Stimulated activated CD8-positive, alpha-beta memory T cell treated with anti-CD3 and anti-CD28 coated beads, Interleukin-12 subunit alpha, Interleukin-12 subunit beta, amount 100 ng/mL, for 24 hours (primary cell): Measurements from ENCODE around the gene GPATCH4.
"Not testable (repeated sequence)": the region's sequence is repeated elsewhere in the genome, so short reads cannot be mapped to it uniquely, and the experiment has no call there.

ENCODE experiments used
- DNase-seq: peaks from one replicate; pipeline ENCODE4 v3.0.0-alpha.2; 2020; ENCODE audit errors: extremely low read depth

The GPATCH4 gene

DNA sequence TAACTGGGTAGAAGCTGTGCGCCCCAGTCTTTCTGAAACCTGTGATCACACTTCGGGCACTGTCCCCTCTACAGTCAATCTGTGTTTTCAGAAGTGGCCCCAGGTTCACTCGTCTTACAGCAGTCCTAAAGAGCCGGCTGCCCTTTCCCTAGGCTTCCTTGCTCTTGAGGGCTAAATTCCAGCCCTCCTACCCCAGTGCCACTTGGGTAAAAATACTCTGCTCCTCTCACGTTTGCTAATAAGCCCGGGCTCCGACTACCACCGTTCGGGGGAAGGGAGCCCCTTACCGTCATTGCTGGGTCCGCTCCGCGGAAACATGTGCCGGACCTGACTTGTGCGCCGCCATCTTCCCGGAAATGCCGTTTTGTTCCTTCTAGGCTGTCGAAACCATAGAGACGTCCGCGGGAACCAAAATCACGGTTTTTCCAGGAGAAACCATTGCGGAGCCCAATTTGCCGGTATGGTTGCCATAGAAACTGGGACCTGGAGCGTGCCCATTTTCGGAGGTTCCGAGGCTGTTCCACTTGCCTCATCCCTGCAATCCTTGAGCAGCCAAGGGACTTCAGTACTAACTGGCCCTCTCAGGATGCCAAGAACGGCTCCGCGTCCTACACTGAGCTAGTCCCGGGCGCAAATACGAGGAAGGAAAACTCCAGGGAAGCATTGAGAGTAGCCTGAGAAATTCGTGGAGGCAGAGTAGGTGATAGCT, at the start of gene GPATCH4:
TSS of gene GPATCH4 (minus strand) at position 358 of the 709 bp plus-strand sequence.
- DNase-seq = peak; percentile 54

DNA sequence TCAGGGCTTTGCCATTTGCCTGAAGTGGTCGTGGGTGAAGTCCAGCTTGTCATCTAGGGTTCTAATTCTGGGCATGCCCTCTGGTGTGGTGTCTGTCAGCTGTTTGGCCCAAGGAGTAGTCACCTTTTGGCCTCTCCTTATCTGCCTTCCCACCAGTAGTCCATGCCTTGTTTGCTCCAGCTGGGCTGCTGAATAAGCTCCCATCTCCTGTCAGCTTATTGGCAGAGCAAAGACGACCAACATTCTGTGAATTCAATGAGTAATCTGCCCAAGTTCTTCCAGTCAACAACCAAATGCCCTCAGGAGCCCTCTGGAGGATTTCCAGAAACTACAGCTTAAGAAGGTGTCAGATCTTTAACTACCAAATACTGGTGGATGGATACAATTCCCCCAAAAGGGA, 47.7 kb upstream of the GPATCH4 start:
- no peak for DNase-seq

DNA sequence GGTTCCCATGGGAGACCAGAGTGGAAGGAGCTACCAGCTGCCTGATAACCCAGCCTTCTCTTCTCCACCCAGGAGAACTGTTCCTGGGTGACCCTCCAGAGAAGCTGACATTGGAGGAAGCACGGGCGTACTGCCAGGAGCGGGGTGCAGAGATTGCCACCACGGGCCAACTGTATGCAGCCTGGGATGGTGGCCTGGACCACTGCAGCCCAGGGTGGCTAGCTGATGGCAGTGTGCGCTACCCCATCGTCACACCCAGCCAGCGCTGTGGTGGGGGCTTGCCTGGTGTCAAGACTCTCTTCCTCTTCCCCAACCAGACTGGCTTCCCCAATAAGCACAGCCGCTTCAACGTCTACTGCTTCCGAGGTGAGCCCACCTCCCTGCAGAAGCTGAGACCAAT, 47.2 kb upstream of the GPATCH4 start:
- DNase-seq = no peak

DNA sequence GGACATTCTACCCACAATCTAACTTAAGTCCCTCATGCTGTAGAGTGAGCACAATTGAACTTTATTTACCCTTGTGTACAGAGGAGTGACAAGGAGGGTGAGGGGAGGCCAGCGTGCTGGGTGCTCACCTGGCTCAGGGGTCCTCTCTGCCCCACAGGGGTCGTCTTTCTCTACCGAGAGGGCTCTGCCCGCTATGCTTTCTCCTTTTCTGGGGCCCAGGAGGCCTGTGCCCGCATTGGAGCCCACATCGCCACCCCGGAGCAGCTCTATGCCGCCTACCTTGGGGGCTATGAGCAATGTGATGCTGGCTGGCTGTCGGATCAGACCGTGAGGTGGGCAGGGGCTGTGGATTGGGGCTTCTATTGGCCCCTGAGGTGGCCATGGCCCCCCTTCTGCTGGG, 46.1 kb upstream of the GPATCH4 start:
- DNase-seq = no peak

DNA sequence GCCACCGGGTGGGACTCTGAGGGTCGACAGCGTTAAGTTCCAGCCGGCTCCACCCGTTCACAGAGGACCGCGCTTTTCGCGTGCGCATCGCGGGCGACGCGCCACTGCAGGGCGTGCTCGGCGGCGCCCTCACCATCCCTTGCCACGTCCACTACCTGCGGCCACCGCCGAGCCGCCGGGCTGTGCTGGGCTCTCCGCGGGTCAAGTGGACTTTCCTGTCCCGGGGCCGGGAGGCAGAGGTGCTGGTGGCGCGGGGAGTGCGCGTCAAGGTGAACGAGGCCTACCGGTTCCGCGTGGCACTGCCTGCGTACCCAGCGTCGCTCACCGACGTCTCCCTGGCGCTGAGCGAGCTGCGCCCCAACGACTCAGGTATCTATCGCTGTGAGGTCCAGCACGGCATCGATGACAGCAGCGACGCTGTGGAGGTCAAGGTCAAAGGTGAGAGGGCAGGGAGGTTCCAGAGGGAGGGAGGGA, 45.5 kb upstream of the GPATCH4 start:
- DNase-seq = no peak

DNA sequence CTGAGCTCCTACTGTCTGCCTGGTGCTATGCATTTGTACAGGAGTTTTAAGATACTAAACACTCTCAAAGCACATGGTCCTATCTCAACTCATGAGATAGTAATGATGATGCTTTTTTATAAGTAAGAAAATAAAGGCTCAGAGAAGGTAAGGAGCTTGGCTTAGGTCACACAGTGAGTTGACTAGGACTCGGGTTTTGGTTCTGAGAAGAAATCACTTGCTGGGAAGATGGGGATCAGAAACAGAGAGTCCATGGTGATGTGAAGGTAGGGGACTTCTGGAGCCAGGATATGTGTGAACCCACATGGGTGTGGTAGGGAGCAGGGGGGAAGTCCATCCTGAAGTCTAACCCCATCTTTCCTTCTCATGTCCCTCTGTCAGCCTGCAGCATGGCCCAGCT, 44.4 kb upstream of the GPATCH4 start:
- DNase-seq = no peak

DNA sequence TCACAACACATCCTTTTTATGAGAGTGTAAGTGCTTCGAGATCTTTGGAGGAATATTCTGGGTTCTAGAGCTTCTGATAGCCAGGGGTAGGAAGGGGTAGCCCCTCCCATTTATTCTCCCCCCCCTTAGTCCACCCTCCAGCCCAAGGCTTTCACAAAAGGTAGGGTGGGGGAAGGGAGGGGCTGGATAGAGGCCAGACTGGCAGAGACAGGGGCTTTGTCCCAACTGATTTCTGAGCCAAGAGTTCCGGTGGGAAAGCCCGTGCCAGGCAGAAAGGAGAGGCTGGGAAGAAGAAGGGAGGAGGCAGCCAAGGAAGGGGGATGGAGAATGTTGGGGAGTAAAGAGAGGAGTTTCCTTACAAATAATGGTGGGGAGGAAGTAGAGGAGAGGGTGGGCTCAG, 43.8 kb upstream of the GPATCH4 start:
- DNase-seq = no peak

DNA sequence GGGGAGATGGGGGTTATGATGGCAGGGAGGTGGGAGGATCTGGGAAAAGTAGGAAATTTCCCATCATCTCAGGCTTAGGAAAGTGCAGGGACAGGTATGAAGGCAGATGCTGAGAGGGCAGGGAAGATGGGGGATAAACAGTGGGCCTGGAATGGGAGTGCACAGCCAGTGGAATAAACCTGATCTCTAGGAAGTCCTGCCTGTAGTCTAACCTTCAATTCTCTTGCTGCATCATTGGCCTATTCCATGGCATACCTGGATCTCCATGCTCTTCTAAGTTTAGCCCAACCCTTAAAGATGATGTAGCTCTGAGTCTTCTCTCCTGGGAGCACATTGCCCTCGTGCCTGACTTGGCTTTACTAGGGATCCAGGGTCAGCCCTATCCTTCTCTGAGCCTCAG, 43.4 kb upstream of the GPATCH4 start:
- DNase-seq = no peak

DNA sequence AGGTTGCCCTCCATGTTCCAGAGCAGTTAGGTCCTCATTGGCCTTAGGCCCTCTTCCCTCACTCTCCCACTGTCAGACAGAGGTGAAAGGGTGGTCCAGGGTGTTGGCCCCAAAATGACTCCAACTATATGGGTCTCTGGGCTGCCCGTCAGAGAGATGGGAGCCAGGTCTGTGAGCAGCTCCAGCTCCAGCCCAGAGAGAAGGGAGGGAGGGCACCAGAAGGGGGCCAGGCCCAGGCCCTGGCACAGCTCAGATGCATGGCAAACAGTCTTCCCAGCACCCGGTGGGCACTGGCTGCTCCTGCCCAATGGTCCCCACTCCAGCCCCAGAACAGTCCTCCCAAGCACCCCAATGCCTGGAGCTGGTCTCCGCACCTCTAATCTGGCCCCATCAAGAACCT, 42.9 kb upstream of the GPATCH4 start:
- no peak for DNase-seq

DNA sequence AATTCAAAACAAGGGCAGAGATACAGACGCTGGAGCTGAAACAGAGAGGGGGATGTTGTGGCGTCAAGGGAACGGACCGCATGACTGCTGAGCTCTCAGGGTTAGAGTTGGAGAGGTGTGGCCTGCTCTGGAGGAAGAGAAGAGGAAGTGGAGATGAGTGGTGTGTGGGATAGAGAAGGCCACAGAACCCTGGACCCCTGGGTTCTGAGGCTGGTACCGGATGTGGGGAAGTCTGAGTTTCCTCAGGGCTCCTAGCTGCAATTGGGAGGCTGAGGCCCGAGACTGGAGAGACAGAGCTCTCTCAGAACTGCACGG, 42.5 kb upstream of the GPATCH4 start:
- no peak for DNase-seq

DNA sequence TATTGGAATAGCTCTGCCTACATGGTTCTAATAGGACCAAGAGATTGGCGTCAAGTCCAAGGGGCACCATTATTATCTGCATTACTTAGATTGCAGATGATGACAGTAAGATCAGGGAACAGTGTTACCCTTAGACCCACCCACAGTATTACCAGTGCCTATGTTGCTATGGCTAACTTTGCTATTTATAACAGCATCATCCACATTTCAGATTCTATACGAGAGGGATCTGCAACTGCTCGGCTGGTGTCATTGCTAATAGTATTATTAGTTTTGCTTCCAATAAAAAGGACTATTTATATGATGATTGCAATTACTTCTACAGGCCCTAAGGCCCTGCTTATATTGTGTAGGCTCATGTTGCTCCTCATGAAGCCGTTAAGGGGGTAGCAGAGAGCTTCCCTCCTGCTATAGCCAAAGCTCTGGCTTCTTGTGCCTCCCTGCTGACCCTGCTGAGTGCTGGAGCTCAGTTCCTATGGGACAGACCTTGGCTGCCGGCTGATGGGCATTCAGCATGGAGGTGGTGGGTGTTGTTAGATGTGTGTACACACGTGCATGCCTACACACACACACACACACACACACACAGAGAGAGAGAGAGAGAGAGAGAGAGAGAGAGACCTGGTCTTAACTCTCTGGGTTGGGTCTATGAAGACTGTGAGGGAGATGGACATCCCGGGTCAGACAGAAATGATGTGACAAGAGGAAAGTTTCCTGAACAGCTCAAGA, 41.9 kb upstream of the GPATCH4 start:
- DNase-seq = no peak

DNA sequence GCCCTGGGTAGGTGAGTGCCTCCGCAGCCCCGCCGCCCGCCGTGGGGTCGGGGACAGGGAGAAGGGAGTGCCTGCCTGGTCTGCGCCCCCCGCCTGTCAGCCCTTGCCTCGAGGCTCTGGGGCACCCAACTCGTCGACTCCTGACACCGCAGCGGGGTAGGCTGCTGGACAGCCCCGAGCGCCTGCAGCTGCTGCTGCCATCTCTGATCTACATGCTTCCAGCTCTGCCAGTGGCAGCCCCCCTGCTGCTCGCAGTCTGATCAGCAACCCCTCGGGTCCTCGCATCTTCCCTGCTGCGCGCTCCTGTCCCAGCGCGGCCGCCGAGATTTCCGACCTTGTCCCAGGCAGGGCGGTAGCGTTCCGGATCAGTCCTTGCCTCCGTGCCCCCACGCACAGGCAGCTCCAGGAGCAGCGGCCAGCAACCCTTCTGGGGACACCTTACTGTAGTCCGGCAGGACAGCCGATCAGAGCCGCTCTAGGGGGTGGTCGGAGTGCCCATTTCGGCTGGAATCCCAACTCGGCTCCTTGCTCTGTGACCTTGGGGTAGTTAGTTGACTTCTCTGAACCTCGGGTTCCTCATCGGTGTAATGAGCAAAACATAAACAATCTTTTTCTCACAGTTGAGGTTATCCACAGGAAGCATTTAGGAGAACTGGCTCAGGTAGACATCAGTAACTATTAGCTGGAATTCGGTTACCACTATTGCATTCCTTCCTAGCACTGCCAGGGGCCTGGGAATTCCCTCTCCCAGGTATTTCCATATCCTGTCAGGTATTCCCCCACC, 41.2 kb upstream of the GPATCH4 start:
- DNase-seq = no peak

DNA sequence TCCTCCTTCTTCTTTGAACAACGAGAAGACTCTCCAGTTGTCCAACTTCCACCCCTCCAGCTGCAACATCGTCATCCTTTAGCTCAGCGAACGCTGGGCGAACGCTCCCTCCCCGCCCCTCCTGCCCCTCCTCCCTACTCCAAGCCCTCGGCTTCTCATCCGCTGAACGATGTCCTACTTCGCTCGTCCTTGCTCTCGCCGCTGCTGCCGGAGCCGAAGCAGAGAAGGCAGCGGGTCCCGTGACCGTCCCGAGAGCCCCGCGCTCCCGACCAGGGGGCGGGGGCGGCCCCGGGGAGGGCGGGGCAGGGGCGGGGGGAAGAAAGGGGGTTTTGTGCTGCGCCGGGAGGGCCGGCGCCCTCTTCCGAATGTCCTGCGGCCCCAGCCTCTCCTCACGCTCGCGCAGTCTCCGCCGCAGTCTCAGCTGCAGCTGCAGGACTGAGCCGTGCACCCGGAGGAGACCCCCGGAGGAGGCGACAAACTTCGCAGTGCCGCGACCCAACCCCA, 40.5 kb upstream of the GPATCH4 start, which contains the start of gene BCAN:
TSS of gene BCAN (plus strand) at position 357 of the 504 bp plus-strand sequence. CDS start 3,938 bp downstream, outside the sequence.
- DNase-seq = no peak

DNA sequence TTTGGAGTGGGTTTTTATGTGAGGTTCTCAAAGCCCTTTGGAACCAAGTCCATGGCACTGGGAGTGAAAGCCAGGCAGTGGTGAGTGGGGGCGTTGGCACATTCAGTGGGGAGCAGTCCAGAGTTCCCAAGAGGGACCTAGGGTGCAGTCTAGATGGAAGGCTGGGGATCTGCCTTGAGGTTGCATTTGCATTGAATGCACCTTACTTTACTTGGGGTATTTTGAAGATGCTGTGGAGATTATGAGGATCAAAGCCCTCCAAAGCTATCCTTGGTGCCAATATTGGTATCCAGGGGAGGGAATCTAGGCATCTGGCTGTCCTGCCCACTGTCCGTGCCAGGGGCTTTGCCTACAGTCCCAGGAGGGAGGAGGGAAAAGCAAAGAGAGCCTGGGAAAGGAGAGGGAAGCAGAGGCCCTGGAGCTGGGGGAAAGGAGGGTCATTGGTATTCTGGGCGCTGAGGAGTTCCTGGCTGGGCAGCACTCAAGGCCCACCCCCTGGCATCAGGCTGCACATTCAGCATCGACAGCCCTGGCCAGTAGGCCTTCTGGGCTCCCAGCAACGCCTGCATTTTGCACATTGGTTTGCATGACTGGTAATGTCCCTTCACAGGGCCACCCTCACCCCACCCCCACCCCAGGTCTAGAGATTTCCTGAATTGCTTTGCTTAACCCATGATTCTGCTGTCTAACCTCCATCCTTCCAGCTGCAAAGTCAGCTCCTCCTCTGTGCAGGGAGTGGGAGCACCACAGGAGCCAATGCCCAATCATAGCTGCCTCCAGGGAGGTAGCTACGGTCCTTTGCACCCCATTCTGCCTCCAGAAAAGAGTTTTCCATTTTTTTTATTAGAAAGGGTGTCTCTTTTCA, 39.8 kb upstream of the GPATCH4 start:
- no peak for DNase-seq

DNA sequence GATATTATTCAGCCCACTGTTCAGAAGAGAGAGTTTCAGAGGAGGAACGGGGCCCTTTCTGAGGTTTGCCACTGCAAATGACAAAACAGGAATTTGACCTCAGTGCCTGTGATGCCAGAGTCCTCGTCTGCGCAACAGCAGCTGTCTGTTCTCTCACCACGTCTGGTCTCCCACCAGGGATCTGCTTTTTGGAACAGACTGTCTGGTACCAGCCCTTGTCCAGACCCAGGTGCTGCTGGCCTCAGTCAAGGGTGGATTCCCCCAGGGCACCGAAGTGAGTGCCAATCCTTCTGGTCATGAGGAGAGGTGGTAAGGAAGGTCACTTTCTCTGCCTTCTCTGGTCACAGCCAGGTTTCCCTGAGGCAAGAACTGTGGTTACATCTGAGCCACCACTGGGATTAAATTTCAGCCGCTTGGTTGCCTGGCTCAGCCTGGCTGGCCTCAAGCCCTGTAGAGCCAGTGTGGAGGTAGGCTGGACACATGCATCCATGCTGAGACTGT, 38.4 kb upstream of the GPATCH4 start:
- DNase-seq = no peak

DNA sequence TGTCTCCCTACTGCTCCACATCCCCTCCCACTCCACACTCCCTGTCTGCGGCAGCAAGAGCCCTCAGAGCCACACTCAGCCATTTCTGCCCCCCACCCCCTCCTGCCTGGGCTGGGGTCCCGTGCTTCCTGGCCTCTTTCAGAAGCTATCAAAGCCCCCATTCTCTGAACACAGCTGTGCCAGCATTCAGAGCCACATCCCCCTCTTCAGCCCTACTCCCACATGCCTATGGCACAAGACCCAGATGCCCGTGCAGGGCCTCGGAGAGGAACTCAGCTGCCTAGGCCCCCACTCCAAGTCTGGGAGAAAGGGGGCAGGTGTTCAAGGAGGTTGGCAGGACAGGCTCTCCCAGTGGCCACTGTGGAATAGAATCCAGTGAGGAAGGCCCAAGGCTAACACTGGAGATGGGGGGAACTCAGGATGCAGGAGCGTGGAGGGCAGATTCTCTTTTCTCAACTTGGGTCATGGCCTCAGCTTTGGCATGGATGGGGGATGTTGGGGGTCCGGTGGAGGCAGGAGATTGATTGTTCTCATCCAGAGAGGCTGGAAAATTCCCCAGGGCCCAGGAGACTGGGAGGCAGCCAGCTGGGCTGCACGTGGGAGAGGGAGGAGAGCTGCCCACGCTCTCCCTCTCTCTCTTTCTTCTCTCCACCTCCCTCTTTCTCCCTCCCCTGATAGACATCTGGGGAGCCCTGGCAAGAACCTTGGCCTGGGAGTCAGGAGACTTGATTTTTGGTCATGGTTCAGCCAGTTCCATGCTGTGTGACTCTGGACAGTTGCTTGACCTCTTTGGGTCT, 37.1 kb upstream of the GPATCH4 start:
- DNase-seq = no peak

DNA sequence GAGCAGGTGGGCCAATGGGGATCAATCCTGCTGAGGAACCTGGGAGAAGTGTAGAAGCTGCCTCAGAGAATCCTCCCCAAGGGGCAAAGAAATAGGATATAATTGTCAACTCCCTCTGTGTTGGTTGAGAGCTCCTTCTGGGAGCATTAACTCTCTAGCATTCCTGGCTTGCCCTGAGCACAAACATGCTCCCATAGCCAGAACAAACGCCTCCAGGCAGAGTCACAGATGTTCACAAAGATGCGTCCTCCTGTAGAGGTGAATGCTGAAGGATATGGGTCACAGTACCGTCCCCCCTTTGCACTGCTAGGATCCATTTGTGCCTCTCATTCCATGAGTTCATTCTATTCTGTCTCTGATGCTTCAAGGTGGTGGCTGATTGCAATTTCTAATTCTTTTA, 31.1 kb upstream of the GPATCH4 start:
- DNase-seq = no peak

DNA sequence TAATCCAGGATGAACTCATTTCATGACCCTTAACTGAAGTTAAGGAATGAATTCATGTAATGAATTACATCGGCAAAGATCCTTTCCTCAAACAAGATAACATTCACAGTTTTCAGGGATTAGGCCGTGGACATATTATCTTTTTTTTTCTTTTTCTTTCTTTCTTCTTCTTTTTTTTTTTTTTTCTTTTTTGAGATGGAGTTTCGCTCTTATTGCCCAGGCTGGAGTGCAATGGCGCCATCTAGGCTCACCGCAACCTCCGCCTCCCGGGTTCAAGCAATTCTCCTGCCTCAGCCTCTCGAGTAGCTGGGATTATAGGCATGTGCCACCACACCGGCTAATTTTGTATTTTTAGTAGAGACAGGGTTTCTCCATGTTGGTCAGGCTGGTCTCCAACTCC, 29.9 kb upstream of the GPATCH4 start:
- not testable (repeated sequence) for DNase-seq

DNA sequence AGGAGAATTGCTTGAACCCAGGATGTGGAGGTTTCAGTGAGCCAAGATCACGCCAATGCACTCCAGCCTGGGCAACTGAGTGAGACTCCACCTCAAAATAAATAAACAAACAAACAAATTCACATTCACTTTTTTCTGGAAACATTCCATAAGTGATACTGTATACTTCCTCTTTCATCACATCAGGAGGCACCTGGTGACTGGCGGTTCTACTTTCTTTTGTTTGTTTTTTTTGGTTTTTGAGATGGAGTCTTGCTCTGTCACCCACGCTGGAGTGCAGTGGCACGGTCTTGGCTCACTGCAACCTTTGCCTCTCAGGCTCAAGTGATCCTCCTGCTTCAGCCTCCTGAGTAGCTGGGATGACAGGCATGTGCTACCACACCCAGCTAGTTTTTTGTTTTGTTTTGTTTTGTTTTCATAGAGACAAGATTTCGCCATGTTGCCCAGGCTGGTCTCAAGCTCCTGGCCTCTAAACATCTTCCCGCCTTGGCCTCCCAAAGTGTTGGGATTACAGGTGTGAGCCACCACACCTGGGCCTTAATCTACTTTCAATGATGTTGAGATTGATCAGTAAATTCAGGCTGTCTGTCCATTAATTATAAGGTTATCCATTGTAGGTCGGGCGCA, 28.7 kb upstream of the GPATCH4 start:
- DNase-seq = no peak

DNA sequence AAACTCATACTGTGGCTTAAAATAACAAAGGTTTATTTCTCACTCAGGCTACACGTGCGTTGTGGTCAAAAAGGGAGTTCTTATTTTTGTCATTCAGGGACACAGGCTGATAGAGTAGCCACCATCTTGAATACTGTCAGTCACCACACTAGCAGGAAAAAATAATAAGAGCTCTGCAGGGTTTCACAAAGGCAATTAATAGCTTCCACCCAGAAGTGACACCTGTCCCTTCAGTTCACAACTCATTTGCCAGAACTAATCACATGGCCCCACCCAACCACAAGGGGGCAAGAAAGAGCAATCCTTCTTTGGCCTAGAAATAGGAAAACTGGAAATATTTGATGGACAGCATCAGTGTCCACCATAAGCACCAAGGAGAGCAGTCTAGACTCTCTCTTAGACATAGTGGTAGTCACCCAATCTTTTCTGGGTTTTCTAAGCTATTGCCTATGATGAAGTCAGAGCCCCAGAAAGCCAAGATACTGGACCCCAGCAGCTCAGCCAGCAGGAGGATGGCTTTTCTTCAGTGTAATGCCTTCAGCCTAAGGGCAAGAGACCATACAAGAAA, 26.1 kb upstream of the GPATCH4 start:
- no peak for DNase-seq
